Nephron progenitor cell (in vitro differentiated cells): ENCODE measurements around the gene DHRS3.
A peak's percentile ranks its signal among the peaks of the same experiment; 100 is the strongest.

ENCODE experiments used
- DNase-seq: peaks from one replicate; pipeline ENCODE4 v3.0.0; 2021
- H3K27ac Mint-ChIP-seq: 2 replicates; pipeline ENCODE4 v1.8.0; 2021; ENCODE audit warnings: mild to moderate bottlenecking, moderate library complexity, mixed read lengths
- H3K27me3 Mint-ChIP-seq: 2 replicates; pipeline ENCODE4 v1.8.0; 2021; ENCODE audit warnings: mild to moderate bottlenecking, low read depth, mixed read lengths; ENCODE audit not compliant: poor library complexity
- H3K36me3 Mint-ChIP-seq: 2 replicates; pipeline ENCODE4 v1.8.0; 2021; ENCODE audit warnings: low read depth, mixed read lengths
- H3K4me1 Mint-ChIP-seq: 2 replicates; pipeline ENCODE4 v1.8.0; 2021; ENCODE audit warnings: mixed read lengths
- H3K4me3 Mint-ChIP-seq: 2 replicates; pipeline ENCODE4 v1.8.0; 2021; ENCODE audit warnings: mild to moderate bottlenecking, moderate library complexity, mixed read lengths
- H3K9me3 Mint-ChIP-seq: 2 replicates; pipeline ENCODE4 v1.8.0; 2021; ENCODE audit warnings: mild to moderate bottlenecking, moderate library complexity, mixed read lengths
- CTCF ChIP-seq: fragments of 200-600 bp; sonication (generic); IDR thresholded peaks from 2 replicates; pipeline ENCODE4 v1.5.0; 2021; ENCODE audit warnings: antibody characterized with exemption

The DHRS3 gene

GRCh38 chr1:12598974-12599373 lies 19.0 kb downstream of the DHRS3 start:
- no peak overlapping the region for H3K4me3 Mint-ChIP-seq
- no peaks in the 10 kb centered on the region for H3K9me3 Mint-ChIP-seq
- peaks cover 16% of the 10 kb centered on the region for H3K27me3 Mint-ChIP-seq
- TF ChIP-seq CTCF = no peak
- no peak for DNase-seq
- peaks cover 86% of the 10 kb centered on the region for H3K4me1 Mint-ChIP-seq
- H3K36me3 Mint-ChIP-seq = no peaks in the 10 kb centered on the region
- peak overlapping the region; percentile 28 for H3K27ac Mint-ChIP-seq

GRCh38 chr1:12597792-12598191 lies 20.2 kb downstream of the DHRS3 start:
- peak overlapping the region; percentile 53 for H3K27ac Mint-ChIP-seq
- H3K9me3 Mint-ChIP-seq = no peaks in the 10 kb centered on the region
- H3K27me3 Mint-ChIP-seq = peaks cover 19% of the 10 kb centered on the region
- no peak for TF ChIP-seq CTCF
- peaks cover 86% of the 10 kb centered on the region for H3K4me1 Mint-ChIP-seq
- no peaks in the 10 kb centered on the region for H3K36me3 Mint-ChIP-seq
- H3K4me3 Mint-ChIP-seq = no peak overlapping the region
- DNase-seq = no peak

DNA sequence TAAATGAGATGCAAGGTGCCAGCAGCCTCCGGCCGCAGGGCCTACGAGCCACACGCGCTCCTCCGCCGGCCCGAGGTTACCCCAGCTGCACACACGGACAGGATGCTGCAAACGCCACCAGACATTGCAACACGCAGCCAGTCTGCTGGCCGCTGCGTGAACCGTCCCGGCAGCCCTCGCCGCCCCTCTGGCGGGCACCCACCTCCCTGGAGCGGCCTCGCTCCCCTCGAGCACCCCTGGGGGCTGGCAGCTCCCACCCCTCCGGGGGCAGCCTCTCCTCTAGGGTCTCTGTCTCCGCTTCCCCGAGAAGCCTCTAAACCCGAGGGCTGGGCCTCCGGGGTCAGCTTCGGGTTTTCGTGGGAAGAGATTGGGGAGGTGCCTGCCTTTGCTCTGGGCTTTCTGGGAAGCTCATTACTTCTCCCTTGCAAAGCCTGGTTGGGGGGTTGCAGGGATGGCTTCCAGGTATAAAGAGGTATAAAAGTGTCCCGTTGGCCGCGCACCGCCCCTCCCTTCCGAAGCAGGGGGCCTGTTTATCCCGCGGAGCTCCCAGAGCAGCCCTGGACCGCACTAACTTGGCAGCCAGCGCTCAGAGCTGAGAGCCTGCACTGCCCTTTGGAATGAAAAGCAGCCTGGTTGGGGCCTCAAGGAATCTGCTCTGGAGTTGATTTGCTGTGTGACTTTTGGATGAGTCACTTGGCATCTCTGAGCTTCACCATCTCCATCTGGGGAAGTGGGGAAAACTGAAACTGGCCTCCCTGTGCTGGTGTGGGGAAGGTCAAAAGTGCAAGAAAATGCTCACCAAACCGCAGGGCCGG lies 21.8 kb downstream of the DHRS3 start:
- peak overlapping the region; percentile 68 for H3K4me3 Mint-ChIP-seq
- DNase-seq = peak; percentile 81
- no peak for TF ChIP-seq CTCF
- H3K4me1 Mint-ChIP-seq = peaks cover 83% of the 10 kb centered on the region
- H3K27me3 Mint-ChIP-seq = peaks cover 20% of the 10 kb centered on the region
- no peak overlapping the region for H3K27ac Mint-ChIP-seq
- no peaks in the 10 kb centered on the region for H3K9me3 Mint-ChIP-seq
- H3K36me3 Mint-ChIP-seq = no peaks in the 10 kb centered on the region

- DNase-seq = no peak
- Mint-ChIP-seq H3K36me3 (peaks cover 3% of the 10 kb centered on the region), H3K4me1 (peaks cover 83% of the 10 kb centered on the region), H3K27ac (no peak overlapping the region), H3K9me3 (no peaks in the 10 kb centered on the region), H3K27me3 (peaks cover 20% of the 10 kb centered on the region), H3K4me3 (peak overlapping the region; percentile 68)
- TF ChIP-seq CTCF = no peak
Measured at GRCh38 chr1:12595757-12596006, 22.3 kb downstream of the DHRS3 start.

- Mint-ChIP-seq H3K27ac (peak overlapping the region; percentile 62), H3K4me3 (peak overlapping the region; percentile 78), H3K4me1 (peaks cover 80% of the 10 kb centered on the region), H3K36me3 (peaks cover 4% of the 10 kb centered on the region), H3K9me3 (no peaks in the 10 kb centered on the region), H3K27me3 (peaks cover 19% of the 10 kb centered on the region)
- DNase-seq = peak; percentile 86
- no peak for TF ChIP-seq CTCF
Measured at GRCh38 chr1:12594966-12595756, 22.8 kb downstream of the DHRS3 start.
